Measurements from ENCODE around the gene E2F1. TPM values are rescaled to one million over a fixed set of nuclear protein-coding genes. Genes with fewer than 3 reads are reported as not detected.
A peak's percentile ranks its signal among the peaks of the same experiment; 100 is the strongest.

E2F1 gene, protein sequence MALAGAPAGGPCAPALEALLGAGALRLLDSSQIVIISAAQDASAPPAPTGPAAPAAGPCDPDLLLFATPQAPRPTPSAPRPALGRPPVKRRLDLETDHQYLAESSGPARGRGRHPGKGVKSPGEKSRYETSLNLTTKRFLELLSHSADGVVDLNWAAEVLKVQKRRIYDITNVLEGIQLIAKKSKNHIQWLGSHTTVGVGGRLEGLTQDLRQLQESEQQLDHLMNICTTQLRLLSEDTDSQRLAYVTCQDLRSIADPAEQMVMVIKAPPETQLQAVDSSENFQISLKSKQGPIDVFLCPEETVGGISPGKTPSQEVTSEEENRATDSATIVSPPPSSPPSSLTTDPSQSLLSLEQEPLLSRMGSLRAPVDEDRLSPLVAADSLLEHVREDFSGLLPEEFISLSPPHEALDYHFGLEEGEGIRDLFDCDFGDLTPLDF
- 7.2 TPM for polyA plus RNA-seq (2013)

- Histone ChIP-seq H3K36me3 (ENCODE audit: control insufficient read depth in 4 of 4, insufficient read depth in 4 of 4, low read length in 3 of 4) (peaks cover 0 to 13% (median 2%) of the 10 kb centered on the region in 4 experiments), H3K4me3 (ENCODE audit: control insufficient read depth in 1 of 7, extremely low read depth in 1 of 7, insufficient read depth in 4 of 7, low read depth in 2 of 7, low read length in 6 of 7) (peak within 1 kb of the TSS; percentile 31 to 89 (median 71)), H3K27me3 (replicated peaks in 2 of 5; ENCODE audit: control insufficient read depth in 4 of 5, insufficient read depth in 5 of 5, low read length in 4 of 5) (no peaks in the 10 kb centered on the region), H3K4me1 (ENCODE audit: control extremely low read depth in 1 of 4, control insufficient read depth in 4 of 4, insufficient read depth in 4 of 4, low read length in 3 of 4) (peaks cover 0 to 55% (median 26%) of the 10 kb centered on the region in 4 experiments), H3K9me3 (ENCODE audit: control extremely low read depth in 1 of 5, control insufficient read depth in 4 of 5, insufficient read depth in 2 of 5, low read depth in 1 of 5, low read length in 4 of 5) (no peaks in the 10 kb centered on the region), H3K27ac (ENCODE audit: insufficient read depth in 1 of 2, low read depth in 1 of 2, low read length in 2 of 2, poor library complexity in 1 of 2, severe bottlenecking in 2 of 2) (peak within 1 kb of the TSS in 1 of 2 experiments; percentile 46)
- ChIA-PET CTCF (interaction anchor here (0.8 to 2.6 kb wide), 4 partner anchors 10 to 124 kb away, joined by 3 to 8 read pairs (median 5); partner anchors contain the start of gene ACTL10), POLR2A (interaction anchor here (0.5 kb wide), 1 partner anchor 11 kb away, joined by 3 read pairs; no protein-coding TSS in a partner anchor)
- peak; percentile 91 to 94 (median 93) for DNase-seq
- 2% methylated on average over 93 of the region's 101 CpGs for WGBS (ENCODE audit: insufficient coverage)
Measured at GRCh38 chr20:33686100-33686983, at the start of gene E2F1. TSS of gene E2F1 (minus strand) at chr20:33686385. CDS start at chr20:33686264, 121 bp downstream.

DNA sequence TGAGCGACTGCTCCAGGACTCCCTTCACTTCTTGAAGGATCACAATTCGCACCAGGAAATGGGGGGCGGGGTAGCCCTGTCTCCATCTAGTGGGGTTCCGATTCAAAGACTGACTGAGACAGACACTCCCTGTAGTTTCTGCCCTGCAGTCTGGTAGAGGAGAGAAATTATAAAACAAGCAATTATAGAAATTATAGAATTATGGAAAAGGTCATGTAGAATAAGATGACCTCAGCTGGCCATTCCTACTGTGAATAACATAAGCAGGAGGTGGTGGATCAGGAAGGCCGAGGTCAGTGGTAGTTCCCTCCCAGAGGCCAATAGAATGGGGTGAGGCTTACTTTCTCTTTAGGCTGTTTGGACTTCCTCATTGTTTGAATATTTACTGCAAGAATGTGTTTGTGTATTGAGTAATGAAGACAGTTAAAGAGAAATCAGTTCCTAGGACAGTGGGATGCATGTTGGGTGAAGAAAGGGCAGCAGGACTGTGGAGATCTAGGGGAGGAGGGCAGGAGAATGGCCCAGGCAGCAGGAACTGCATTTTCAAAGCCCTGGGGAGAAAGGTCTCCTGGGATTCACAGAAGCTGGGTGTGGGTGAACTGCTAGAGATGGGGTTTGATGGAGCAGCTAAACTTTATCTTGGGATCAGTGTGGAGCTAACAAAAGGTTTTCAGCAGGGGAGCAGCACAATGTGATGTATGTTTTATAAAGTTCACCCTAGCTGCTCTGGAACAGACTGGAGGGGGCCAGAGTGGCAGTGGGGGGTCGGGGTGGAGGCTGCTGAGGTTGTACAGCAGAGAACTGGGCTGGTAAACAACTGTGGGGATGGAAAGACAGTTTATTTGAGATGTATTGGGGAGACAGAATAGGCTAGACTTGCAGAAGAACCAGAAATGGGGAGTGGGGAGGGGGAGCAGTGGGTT is 47.7 kb upstream of the E2F1 start:
- peaks cover 0 to 24% (median 9%) of the 10 kb centered on the region in 5 experiments for H3K9me3 ChIP-seq (ENCODE audit: control extremely low read depth in 1 of 5, control insufficient read depth in 4 of 5, insufficient read depth in 2 of 5, low read depth in 1 of 5, low read length in 4 of 5)
- ChIA-PET CTCF (interaction anchor here (1.2 kb wide), 1 partner anchor 334 kb away, joined by 3 read pairs; no protein-coding TSS in a partner anchor), POLR2A (interaction anchor here (0.7 kb wide), 1 partner anchor 260 kb away, joined by 3 read pairs; the partner anchor contains the start of gene RALY)
- no peaks in the 10 kb centered on the region for H3K36me3 ChIP-seq (ENCODE audit: control insufficient read depth in 4 of 4, insufficient read depth in 4 of 4, low read length in 3 of 4)
- H3K27ac ChIP-seq (ENCODE audit: insufficient read depth in 1 of 2, low read depth in 1 of 2, low read length in 2 of 2, poor library complexity in 1 of 2, severe bottlenecking in 2 of 2) = peak overlapping the region in 1 of 2 experiments; percentile 21
- no peaks in the 10 kb centered on the region for H3K27me3 ChIP-seq (replicated peaks in 2 of 5; ENCODE audit: control insufficient read depth in 4 of 5, insufficient read depth in 5 of 5, low read length in 4 of 5)
- 50% methylated on average over 2 of the region's 6 CpGs for WGBS (ENCODE audit: insufficient coverage)
- DNase-seq = peak; percentile 12 to 58 (median 48)
- peak overlapping the region in 3 of 7 experiments; percentile 6 to 40 (median 22) for H3K4me3 ChIP-seq (ENCODE audit: control insufficient read depth in 1 of 7, extremely low read depth in 1 of 7, insufficient read depth in 4 of 7, low read depth in 2 of 7, low read length in 6 of 7)
- peaks cover 0 to 29% (median 26%) of the 10 kb centered on the region in 4 experiments for H3K4me1 ChIP-seq (ENCODE audit: control extremely low read depth in 1 of 4, control insufficient read depth in 4 of 4, insufficient read depth in 4 of 4, low read length in 3 of 4)

- Histone ChIP-seq H3K4me3 (ENCODE audit: control insufficient read depth in 1 of 7, extremely low read depth in 1 of 7, insufficient read depth in 4 of 7, low read depth in 2 of 7, low read length in 6 of 7) (peak overlapping the region; percentile 39 to 88 (median 71)), H3K27me3 (replicated peaks in 2 of 5; ENCODE audit: control insufficient read depth in 4 of 5, insufficient read depth in 5 of 5, low read length in 4 of 5) (no peaks in the 10 kb centered on the region), H3K9me3 (ENCODE audit: control extremely low read depth in 1 of 5, control insufficient read depth in 4 of 5, insufficient read depth in 2 of 5, low read depth in 1 of 5, low read length in 4 of 5) (peaks cover 0 to 14% (median 7%) of the 10 kb centered on the region in 5 experiments), H3K4me1 (ENCODE audit: control extremely low read depth in 1 of 4, control insufficient read depth in 4 of 4, insufficient read depth in 4 of 4, low read length in 3 of 4) (peaks cover 0 to 29% (median 26%) of the 10 kb centered on the region in 4 experiments), H3K27ac (ENCODE audit: insufficient read depth in 1 of 2, low read depth in 1 of 2, low read length in 2 of 2, poor library complexity in 1 of 2, severe bottlenecking in 2 of 2) (peak overlapping the region in 1 of 2 experiments; percentile 58), H3K36me3 (ENCODE audit: control insufficient read depth in 4 of 4, insufficient read depth in 4 of 4, low read length in 3 of 4) (no peaks in the 10 kb centered on the region)
- peak in 1 of 3 donors; percentile 94 for DNase-seq
- WGBS (ENCODE audit: insufficient coverage) = 1% methylated on average over 59 of the region's 68 CpGs
- POLR2A ChIA-PET = interaction anchor here (0.6 to 1.6 kb wide), 4 partner anchors 12 to 1284 kb away, joined by 4 to 7 read pairs (median 4); partner anchors contain the start of genes CHMP4B, EIF2S2 and PXMP4
- CTCF ChIA-PET = interaction anchor here (0.6 to 1.3 kb wide), 3 partner anchors 13 to 66 kb away, joined by 3 read pairs; partner anchors contain the start of genes ACTL10 and PXMP4
Measured at GRCh38 chr20:33732166-33732970, 46.2 kb upstream of the E2F1 start.

GRCh38 chr20:33731693-33732165 is 45.5 kb upstream of the E2F1 start, which contains the start of gene ZNF341:
TSS of gene ZNF341 (plus strand) at chr20:33731996. CDS start at chr20:33732022, 26 bp downstream.
- ChIA-PET CTCF (no interaction called here), POLR2A (interaction anchor here (1.0 to 1.6 kb wide), 3 partner anchors 12 to 381 kb away, joined by 4 read pairs; partner anchors contain the start of genes CHMP4B, EIF2S2 and PXMP4)
- Histone ChIP-seq H3K36me3 (ENCODE audit: control insufficient read depth in 4 of 4, insufficient read depth in 4 of 4, low read length in 3 of 4) (no peaks in the 10 kb centered on the region), H3K27ac (ENCODE audit: insufficient read depth in 1 of 2, low read depth in 1 of 2, low read length in 2 of 2, poor library complexity in 1 of 2, severe bottlenecking in 2 of 2) (peak within 1 kb of the TSS in 1 of 2 experiments; percentile 58), H3K4me1 (ENCODE audit: control extremely low read depth in 1 of 4, control insufficient read depth in 4 of 4, insufficient read depth in 4 of 4, low read length in 3 of 4) (peaks cover 0 to 29% (median 26%) of the 10 kb centered on the region in 4 experiments), H3K4me3 (ENCODE audit: control insufficient read depth in 1 of 7, extremely low read depth in 1 of 7, insufficient read depth in 4 of 7, low read depth in 2 of 7, low read length in 6 of 7) (peak within 1 kb of the TSS; percentile 42 to 88 (median 71)), H3K27me3 (replicated peaks in 2 of 5; ENCODE audit: control insufficient read depth in 4 of 5, insufficient read depth in 5 of 5, low read length in 4 of 5) (no peaks in the 10 kb centered on the region), H3K9me3 (ENCODE audit: control extremely low read depth in 1 of 5, control insufficient read depth in 4 of 5, insufficient read depth in 2 of 5, low read depth in 1 of 5, low read length in 4 of 5) (peaks cover 0 to 11% (median 3%) of the 10 kb centered on the region in 5 experiments)
- DNase-seq = peak; percentile 89 to 94 (median 94)
- WGBS (ENCODE audit: insufficient coverage) = under 1% methylated on average over 44 of the region's 57 CpGs

GRCh38 chr20:33730946-33731692 is 44.9 kb upstream of the E2F1 start:
- ChIA-PET CTCF (no interaction called here), POLR2A (interaction anchor here (1.6 kb wide), 1 partner anchor 80 kb away, joined by 4 read pairs; the partner anchor contains the start of gene CHMP4B)
- H3K27me3 ChIP-seq (replicated peaks in 2 of 5; ENCODE audit: control insufficient read depth in 4 of 5, insufficient read depth in 5 of 5, low read length in 4 of 5) = no peaks in the 10 kb centered on the region
- no peak for DNase-seq
- no peak overlapping the region for H3K27ac ChIP-seq (ENCODE audit: insufficient read depth in 1 of 2, low read depth in 1 of 2, low read length in 2 of 2, poor library complexity in 1 of 2, severe bottlenecking in 2 of 2)
- WGBS (ENCODE audit: insufficient coverage) = 71% methylated on average over 8 of the region's 18 CpGs
- H3K36me3 ChIP-seq (ENCODE audit: control insufficient read depth in 4 of 4, insufficient read depth in 4 of 4, low read length in 3 of 4) = no peaks in the 10 kb centered on the region
- H3K9me3 ChIP-seq (ENCODE audit: control extremely low read depth in 1 of 5, control insufficient read depth in 4 of 5, insufficient read depth in 2 of 5, low read depth in 1 of 5, low read length in 4 of 5) = peaks cover 0 to 5% (median 0%) of the 10 kb centered on the region in 5 experiments
- peaks cover 0 to 29% (median 26%) of the 10 kb centered on the region in 4 experiments for H3K4me1 ChIP-seq (ENCODE audit: control extremely low read depth in 1 of 4, control insufficient read depth in 4 of 4, insufficient read depth in 4 of 4, low read length in 3 of 4)
- peak overlapping the region; percentile 42 to 88 (median 71) for H3K4me3 ChIP-seq (ENCODE audit: control insufficient read depth in 1 of 7, extremely low read depth in 1 of 7, insufficient read depth in 4 of 7, low read depth in 2 of 7, low read length in 6 of 7)

Data from common myeloid progenitor, CD34-positive (primary cell).